ENCODE data around the gene OR6C1. TPM values are rescaled to one million over a fixed set of nuclear protein-coding genes. Genes with fewer than 3 reads are reported as not detected.
"Not testable (repeated sequence)": the region's sequence is repeated elsewhere in the genome, so short reads cannot be mapped to it uniquely, and the experiment has no call there.

OR6C1 gene
- total RNA-seq, 1 donor from 2014 or later, result not detected

DNA sequence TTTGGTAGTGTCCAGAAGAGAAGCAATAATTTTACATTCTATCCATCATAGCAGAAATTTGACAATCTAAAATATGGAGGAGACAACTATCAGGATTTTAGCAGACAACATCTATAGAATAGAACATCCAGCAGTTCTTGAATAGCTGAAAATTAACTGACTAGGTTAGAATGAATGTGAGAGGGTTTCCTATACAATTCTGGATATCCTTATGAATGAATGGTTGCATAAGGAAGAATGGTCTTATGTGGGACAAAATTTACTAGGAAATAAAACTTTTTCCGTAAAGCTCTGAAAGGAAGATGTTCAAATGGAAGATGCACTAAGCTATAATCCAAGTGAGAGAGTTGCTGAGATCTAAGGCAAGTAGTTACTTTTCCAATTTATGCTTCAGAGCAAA lies 16.3 kb downstream of the OR6C1 start, which contains the start of gene OR6C3:
TSS of gene OR6C3 (plus strand) at position 301 of the 400 bp plus-strand sequence. CDS start 955 bp downstream, outside the sequence.
- no peaks in the 10 kb centered on the region for H3K27me3 ChIP-seq (ENCODE audit: low read depth)
- no peaks in the 10 kb centered on the region for H3K36me3 ChIP-seq
- H3K9me3 ChIP-seq (replicated peaks), result no peaks in the 10 kb centered on the region
- DNase-seq, result no peak
- no peak within 1 kb of the TSS for H3K4me3 ChIP-seq
- intact Hi-C loops (cut with micrococcal nuclease), result no loop called here
- no peak within 1 kb of the TSS for H3K27ac ChIP-seq (replicated peaks)
- no peaks in the 10 kb centered on the region for H3K4me1 ChIP-seq
- TF ChIP-seq, protein P1, sequence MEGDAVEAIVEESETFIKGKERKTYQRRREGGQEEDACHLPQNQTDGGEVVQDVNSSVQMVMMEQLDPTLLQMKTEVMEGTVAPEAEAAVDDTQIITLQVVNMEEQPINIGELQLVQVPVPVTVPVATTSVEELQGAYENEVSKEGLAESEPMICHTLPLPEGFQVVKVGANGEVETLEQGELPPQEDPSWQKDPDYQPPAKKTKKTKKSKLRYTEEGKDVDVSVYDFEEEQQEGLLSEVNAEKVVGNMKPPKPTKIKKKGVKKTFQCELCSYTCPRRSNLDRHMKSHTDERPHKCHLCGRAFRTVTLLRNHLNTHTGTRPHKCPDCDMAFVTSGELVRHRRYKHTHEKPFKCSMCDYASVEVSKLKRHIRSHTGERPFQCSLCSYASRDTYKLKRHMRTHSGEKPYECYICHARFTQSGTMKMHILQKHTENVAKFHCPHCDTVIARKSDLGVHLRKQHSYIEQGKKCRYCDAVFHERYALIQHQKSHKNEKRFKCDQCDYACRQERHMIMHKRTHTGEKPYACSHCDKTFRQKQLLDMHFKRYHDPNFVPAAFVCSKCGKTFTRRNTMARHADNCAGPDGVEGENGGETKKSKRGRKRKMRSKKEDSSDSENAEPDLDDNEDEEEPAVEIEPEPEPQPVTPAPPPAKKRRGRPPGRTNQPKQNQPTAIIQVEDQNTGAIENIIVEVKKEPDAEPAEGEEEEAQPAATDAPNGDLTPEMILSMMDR (IDR thresholded peaks at IDR 0.05; ENCODE audit: borderline replicate concordance), result no peak

DNA sequence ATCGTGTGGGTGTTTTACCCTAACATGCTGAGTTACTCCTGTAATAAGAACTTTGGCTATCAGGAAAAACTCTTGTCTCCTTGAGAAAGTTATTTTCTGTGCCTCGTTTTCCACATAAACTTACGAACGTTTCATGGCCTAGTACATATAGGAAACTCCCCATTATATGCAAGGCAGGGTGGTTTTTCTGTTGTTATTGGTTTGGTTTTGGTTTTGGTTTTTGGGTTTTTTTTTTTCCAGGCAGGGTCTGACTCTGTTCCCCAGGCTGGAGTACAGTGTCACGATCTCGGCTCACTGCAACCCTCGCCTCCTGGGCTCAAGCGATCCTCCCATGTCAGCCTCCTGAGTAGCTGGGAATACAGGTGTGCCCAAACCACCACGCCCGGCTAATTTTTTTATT lies 21.9 kb downstream of the OR6C1 start:
- TF ChIP-seq, protein P1 (IDR thresholded peaks at IDR 0.05; ENCODE audit: borderline replicate concordance), result no peak

DNA sequence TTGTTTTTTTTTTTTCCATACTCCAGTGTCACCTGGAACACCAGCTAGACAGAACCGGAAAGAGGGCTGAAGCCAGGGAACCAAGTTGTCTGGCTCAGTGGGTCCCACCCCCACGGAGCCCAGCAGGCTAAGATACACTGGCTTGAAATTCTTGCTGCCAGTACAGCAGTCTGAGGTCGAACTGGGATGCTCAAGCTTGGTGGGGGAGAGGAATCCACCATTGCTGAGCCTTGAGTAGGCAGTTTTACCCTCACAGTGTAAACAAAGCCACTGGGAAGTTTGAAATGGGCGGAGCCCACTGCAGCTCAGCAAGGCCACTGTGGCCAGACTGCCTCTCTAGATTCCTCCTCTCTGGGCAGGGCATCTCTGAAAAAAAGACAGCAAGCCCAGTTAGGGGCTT lies 41.2 kb downstream of the OR6C1 start:
- peaks cover 10% of the 10 kb centered on the region for H3K9me3 ChIP-seq (replicated peaks)
- H3K27ac ChIP-seq (replicated peaks); H3K27me3 ChIP-seq (ENCODE audit: low read depth); H3K4me1 ChIP-seq; DNase-seq; H3K4me3 ChIP-seq; intact Hi-C loops (cut with micrococcal nuclease); H3K36me3 ChIP-seq: not testable (repeated sequence)

More for the DNA sequence above, 21.9 kb downstream of the OR6C1 start:
- Histone ChIP-seq H3K9me3 (replicated peaks) (no peaks in the 10 kb centered on the region), H3K27ac (replicated peaks) (no peak overlapping the region), H3K36me3 (no peaks in the 10 kb centered on the region), H3K27me3 (ENCODE audit: low read depth) (no peaks in the 10 kb centered on the region), H3K4me3 (no peak overlapping the region), H3K4me1 (no peaks in the 10 kb centered on the region)
- intact Hi-C loops (cut with micrococcal nuclease), result no loop called here
- no peak for DNase-seq

DNA sequence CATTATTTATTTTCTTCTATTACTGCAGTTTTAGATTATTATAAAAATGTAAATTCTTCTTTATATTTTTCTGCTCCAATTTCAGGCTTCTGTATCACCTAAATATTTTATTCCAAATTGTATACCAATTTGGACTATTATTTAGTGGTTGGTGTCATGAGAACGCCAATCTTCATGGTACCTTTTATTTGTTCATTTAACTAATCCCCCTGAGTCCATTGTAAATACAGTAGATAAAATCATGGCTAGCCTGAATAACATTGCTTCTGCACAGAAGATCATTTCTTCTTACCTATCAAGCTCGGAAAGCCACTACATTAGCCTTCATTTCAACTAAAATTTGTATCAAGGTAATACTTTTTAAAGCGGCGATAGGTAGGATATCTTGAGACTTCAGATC lies 48.5 kb downstream of the OR6C1 start, which contains the start of gene OR6C75:
TSS of gene OR6C75 (plus strand) at position 301 of the 400 bp plus-strand sequence. CDS start 2,136 bp downstream, outside the sequence.
- H3K9me3 ChIP-seq (replicated peaks), result peaks cover 10% of the 10 kb centered on the region
- intact Hi-C loops (cut with micrococcal nuclease), result no loop called here
- no peak for DNase-seq
- no peak within 1 kb of the TSS for H3K27ac ChIP-seq (replicated peaks)
- H3K4me1 ChIP-seq, result no peaks in the 10 kb centered on the region
- no peaks in the 10 kb centered on the region for H3K27me3 ChIP-seq (ENCODE audit: low read depth)
- no peaks in the 10 kb centered on the region for H3K36me3 ChIP-seq
- TF ChIP-seq, protein P1 (IDR thresholded peaks at IDR 0.05; ENCODE audit: borderline replicate concordance), result no peak
- no peak within 1 kb of the TSS for H3K4me3 ChIP-seq

DNA sequence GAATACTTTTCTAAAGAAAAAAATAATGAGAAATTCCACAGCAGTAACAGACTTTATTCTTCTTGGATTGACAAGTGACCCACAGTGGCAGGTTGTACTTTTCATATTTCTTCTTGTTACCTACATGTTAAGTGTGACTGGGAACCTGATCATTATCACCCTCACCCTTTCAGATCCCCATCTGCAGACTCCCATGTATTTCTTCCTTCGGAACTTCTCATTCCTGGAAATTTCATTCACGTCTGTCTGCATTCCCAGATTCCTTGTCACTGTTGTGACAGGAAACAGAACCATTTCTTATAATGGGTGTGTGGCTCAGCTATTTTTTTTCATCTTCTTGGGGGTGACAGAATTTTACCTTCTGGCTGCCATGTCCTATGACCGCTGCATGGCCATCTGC lies 50.9 kb downstream of the OR6C1 start:
- no peak overlapping the region for H3K27ac ChIP-seq (replicated peaks)
- TF ChIP-seq, protein P1 (IDR thresholded peaks at IDR 0.05; ENCODE audit: borderline replicate concordance), result no peak
- H3K36me3 ChIP-seq, result no peaks in the 10 kb centered on the region
- no peaks in the 10 kb centered on the region for H3K4me1 ChIP-seq
- DNase-seq, result no peak
- H3K9me3 ChIP-seq (replicated peaks), result peaks cover 4% of the 10 kb centered on the region
- H3K27me3 ChIP-seq (ENCODE audit: low read depth), result no peaks in the 10 kb centered on the region
- intact Hi-C loops (cut with micrococcal nuclease), result no loop called here
- H3K4me3 ChIP-seq, result no peak overlapping the region

Other genes starting within 250 kb of the OR6C1 start
- not detected for gene OR9K2, start 187.9 kb upstream of the OR6C1 start, total RNA-seq
- not detected for gene OR10A7, start 93.3 kb upstream of the OR6C1 start, total RNA-seq
- gene OR6C74, start 69.7 kb upstream of the OR6C1 start, total RNA-seq, result not detected
- gene OR6C6, start 17.8 kb upstream of the OR6C1 start, total RNA-seq, result not detected
- gene OR6C3, start 16.4 kb downstream of the OR6C1 start, total RNA-seq, result not detected
- not detected for gene OR6C75, start 48.6 kb downstream of the OR6C1 start, total RNA-seq
- gene OR6C65, start 86.2 kb downstream of the OR6C1 start, total RNA-seq, result not detected
- gene OR6C76, start 111.9 kb downstream of the OR6C1 start, total RNA-seq, result not detected
- not detected for gene OR6C2, start 129.7 kb downstream of the OR6C1 start, total RNA-seq
- not detected for gene OR6C70, start 155.8 kb downstream of the OR6C1 start, total RNA-seq
- not detected for gene OR6C68, start 178.0 kb downstream of the OR6C1 start, total RNA-seq
- gene OR6C4, start 235.3 kb downstream of the OR6C1 start, total RNA-seq, result not detected

All from left ventricle myocardium inferior (tissue), 1 donor.